T-helper 17 cell (primary cell): ENCODE measurements around the gene CFAP73. TPM values are rescaled to one million over a fixed set of nuclear protein-coding genes. Genes with fewer than 3 reads are reported as not detected.
"Not testable (repeated sequence)": the region's sequence is repeated elsewhere in the genome, so short reads cannot be mapped to it uniquely, and the experiment has no call there.

Source experiments
- ATAC-seq: fragments of 150-1000 bp; cut with Tn5 transposase; 2 replicates; pipeline ENCODE4 v1.10.0; 2021; ENCODE audit warnings: mild to moderate bottlenecking, moderate library complexity
- DNase-seq, 3 donors: peaks; one replicate each; pipeline versions ENCODE4 v3.0.0 to v3.0.0-alpha.2; 2020 to 2021
- H3K9me3 ChIP-seq: one replicate; pipeline ENCODE4 v1.7.0; 2013; ENCODE audit warnings: low read length, mild to moderate bottlenecking; ENCODE audit not compliant: control insufficient read depth, poor library complexity, severe bottlenecking
- H3K27ac Mint-ChIP-seq: one replicate; pipeline ENCODE4 v1.8.0; 2022; ENCODE audit warnings: mild to moderate bottlenecking, moderate library complexity, mixed read lengths
- H3K27me3 Mint-ChIP-seq: one replicate; pipeline ENCODE4 v1.8.0; 2022; ENCODE audit warnings: mixed read lengths
- H3K36me3 Mint-ChIP-seq: one replicate; pipeline ENCODE4 v1.8.0; 2022; ENCODE audit warnings: low read depth, mixed read lengths
- H3K4me1 Mint-ChIP-seq: one replicate; pipeline ENCODE4 v1.8.0; 2022; ENCODE audit warnings: mild to moderate bottlenecking, mixed read lengths
- H3K4me3 Mint-ChIP-seq: one replicate; pipeline ENCODE4 v1.8.0; 2022; ENCODE audit warnings: mild to moderate bottlenecking, moderate library complexity, mixed read lengths
- total RNA-seq, 4 donors: library from RNA in 2 of 4; stranded (reverse) in 2 of 4; gene quantifications; one replicate each; pipeline ENCODE4 v1.2.3 and lab custom pipeline; 2022 to 2026

CFAP73 gene
- total RNA-seq, 2 donors from 2014 or later, result not detected

DNA sequence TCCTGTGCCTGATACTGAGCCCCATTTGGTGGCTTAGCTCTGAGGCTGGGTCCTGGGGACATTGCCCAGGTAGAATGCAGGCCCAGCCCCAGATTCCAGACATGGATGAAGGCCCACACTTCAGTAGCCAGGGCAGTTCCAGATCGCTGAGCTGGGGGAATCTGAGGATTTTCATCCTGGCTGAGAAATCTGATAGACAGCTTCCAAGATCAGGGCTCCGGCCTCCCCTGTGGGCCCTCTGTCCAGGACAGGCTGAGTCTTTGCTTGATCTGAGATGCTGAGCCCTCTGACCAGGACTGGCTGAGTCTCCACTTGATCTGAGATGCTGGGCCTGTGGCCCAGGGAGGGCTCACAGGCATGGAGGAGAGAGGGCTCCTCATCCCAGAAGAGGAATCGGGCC, 10.7 kb upstream of the CFAP73 start:
- Mint-ChIP-seq H3K27me3 (peaks cover 12% of the 10 kb centered on the region), H3K4me3 (no peak overlapping the region), H3K36me3 (no peaks in the 10 kb centered on the region), H3K4me1 (peaks cover 8% of the 10 kb centered on the region), H3K27ac (no peak overlapping the region)
- H3K9me3 ChIP-seq, result no peaks in the 10 kb centered on the region
- DNase-seq (no peak), ATAC-seq (no peak)

DNA sequence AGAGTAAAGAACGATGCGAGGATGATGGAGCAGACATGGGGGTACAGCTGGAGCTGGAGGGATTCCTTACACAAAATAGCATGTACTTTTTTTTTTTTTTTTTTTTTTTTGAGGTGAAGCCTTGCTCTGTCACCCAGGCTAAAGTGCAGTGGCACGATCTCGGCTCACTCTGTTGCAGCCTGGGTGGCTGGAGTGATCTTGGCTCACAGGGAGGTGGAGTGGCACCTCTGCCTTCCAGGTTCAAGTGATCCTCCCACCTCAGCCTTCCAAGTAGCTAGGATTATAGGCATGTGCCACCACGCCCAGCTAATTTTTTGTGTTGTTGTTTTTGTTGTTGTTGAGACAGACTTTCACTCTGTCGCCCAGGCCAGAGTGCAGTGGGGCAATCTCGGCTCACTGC, 8.8 kb upstream of the CFAP73 start:
- Mint-ChIP-seq H3K4me3 (no peak overlapping the region), H3K4me1 (peaks cover 5% of the 10 kb centered on the region), H3K36me3 (no peaks in the 10 kb centered on the region), H3K27ac (no peak overlapping the region), H3K27me3 (peaks cover 12% of the 10 kb centered on the region)
- no peak for DNase-seq
- H3K9me3 ChIP-seq, result no peaks in the 10 kb centered on the region
- no peak for ATAC-seq

DNA sequence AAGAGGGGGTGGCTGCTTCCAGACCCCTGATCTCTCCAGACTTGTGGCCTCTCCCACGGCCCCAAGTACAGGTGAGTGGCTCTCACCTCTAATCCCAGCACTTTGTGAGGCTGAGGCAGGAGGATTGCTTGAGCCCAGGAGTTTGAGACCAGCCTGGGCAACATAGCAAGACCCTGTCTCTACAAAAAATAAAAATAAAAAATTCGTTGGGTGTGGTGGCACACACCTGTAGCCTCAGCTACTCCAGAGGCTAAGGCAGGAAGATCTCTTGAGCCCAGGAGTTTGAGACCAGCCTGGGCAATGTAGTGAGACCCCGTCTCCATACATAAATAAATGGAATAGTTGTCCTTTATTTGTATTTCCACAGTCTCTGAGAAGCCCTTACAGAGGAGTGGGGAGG, 7.8 kb upstream of the CFAP73 start:
- not testable (repeated sequence) for H3K4me3 Mint-ChIP-seq, H3K4me1 Mint-ChIP-seq, H3K27ac Mint-ChIP-seq, ATAC-seq, DNase-seq, H3K36me3 Mint-ChIP-seq, H3K9me3 ChIP-seq, H3K27me3 Mint-ChIP-seq

DNA sequence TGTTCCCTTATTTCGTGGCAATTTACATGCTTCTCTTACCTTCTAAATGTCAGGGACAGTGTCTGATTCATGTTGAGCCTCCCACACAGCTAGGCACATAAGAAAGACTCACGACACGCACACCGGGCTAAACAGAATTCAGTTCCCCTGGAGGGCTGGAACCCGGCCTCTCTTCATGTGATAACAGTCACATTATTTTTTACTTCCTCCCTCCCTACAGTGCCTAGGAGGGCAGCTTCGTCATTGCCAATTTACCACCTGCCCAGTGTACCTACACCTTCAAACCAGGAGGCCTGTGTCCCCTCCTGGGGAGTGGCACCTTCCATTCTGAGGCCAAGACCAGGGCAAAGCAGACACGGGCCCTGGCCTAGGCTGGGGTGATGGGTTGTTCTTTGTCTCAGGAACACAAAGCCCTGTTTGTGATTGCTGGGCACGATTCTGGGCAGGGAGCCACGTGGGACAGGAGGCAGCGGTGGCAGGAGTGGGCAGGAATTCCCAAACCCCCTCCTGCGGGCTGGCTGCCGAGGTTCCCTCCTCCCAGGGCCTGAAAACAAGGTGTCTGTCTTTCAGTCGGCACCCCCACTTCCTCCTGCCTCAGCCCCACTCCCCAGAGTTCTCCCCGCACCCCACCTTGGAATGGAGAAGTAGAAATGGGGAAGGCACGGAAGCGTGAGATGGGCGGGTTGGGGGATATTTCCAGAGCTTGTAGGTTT, 7.2 kb upstream of the CFAP73 start:
- no peak overlapping the region for H3K27ac Mint-ChIP-seq
- no peak overlapping the region for H3K4me3 Mint-ChIP-seq
- no peaks in the 10 kb centered on the region for H3K27me3 Mint-ChIP-seq
- no peaks in the 10 kb centered on the region for H3K36me3 Mint-ChIP-seq
- DNase-seq (no peak), ATAC-seq (no peak)
- no peaks in the 10 kb centered on the region for H3K4me1 Mint-ChIP-seq
- no peaks in the 10 kb centered on the region for H3K9me3 ChIP-seq

DNA sequence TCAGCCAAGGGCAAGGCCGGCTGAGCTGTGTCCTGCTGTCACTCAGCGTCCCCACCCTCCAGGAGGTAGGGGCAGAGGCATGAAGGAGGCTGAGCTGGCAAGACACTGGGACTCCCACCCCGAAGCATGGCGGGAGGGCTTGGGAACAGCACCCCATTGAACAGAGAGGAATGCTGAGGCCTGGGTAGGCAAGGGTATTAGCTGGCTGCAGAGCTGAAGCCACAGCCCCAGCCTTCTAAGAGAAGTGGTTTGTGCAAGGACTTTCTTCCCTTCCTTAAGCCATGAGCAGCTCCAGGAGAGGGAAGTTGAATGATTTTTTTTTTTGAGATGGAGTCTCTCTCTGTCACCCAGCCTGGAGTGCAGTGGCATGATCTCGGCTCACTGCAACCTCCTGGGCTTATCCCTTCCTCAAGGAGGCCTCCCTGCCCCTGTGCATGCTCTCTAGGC, 6.6 kb upstream of the CFAP73 start:
- H3K4me1 Mint-ChIP-seq, result no peaks in the 10 kb centered on the region
- DNase-seq (no peak), ATAC-seq (no peak)
- H3K4me3 Mint-ChIP-seq, result no peak overlapping the region
- no peaks in the 10 kb centered on the region for H3K27me3 Mint-ChIP-seq
- no peak overlapping the region for H3K27ac Mint-ChIP-seq
- H3K9me3 ChIP-seq, result no peaks in the 10 kb centered on the region
- H3K36me3 Mint-ChIP-seq, result no peaks in the 10 kb centered on the region

DNA sequence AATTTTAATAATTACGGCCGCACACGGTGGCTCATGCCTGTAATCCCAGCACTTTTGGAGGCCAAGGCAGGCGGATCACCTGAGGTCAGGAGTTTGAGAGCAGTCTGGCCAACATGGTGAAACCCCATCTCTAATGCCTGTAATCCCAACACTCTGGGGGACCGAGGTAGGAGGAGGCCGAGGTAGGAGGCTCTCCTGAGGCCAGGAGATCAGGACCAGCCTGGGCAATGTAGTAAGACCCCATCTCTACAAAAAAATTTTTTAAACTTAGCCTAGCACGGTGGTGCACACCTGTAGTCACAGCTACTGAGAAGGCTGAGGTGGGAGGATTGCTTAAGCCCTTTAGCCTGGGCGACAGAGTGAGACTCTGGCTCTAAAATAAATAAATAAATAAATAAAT, 5.6 kb upstream of the CFAP73 start:
- ATAC-seq (no peak), DNase-seq (no peak)
- Mint-ChIP-seq H3K27ac (no peak overlapping the region), H3K4me3 (no peak overlapping the region), H3K27me3 (no peaks in the 10 kb centered on the region), H3K36me3 (no peaks in the 10 kb centered on the region), H3K4me1 (no peaks in the 10 kb centered on the region)
- H3K9me3 ChIP-seq, result no peaks in the 10 kb centered on the region

DNA sequence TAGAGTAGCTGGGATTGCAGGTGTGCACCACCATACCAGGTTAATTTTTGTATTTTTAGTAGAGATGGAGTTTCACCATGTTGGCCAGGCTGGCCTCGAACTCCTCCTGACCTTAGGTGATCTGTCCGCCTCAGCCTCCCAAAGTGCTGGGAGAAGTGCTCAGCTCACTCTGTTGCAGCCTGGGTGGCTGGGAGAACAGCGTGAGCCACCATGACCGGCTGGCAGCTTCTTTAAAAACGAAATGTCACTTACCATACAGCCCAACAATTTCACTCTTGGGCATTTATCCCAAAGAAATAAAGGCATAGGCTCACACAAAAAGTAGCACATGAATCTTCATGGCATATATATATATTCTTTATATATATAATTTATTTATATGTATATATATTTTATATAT, 4.7 kb upstream of the CFAP73 start:
- ATAC-seq, result no peak
- Mint-ChIP-seq H3K4me1 (no peaks in the 10 kb centered on the region), H3K27me3 (no peaks in the 10 kb centered on the region), H3K4me3 (no peak overlapping the region), H3K27ac (no peak overlapping the region), H3K36me3 (no peaks in the 10 kb centered on the region)
- no peaks in the 10 kb centered on the region for H3K9me3 ChIP-seq
- DNase-seq, result no peak

DNA sequence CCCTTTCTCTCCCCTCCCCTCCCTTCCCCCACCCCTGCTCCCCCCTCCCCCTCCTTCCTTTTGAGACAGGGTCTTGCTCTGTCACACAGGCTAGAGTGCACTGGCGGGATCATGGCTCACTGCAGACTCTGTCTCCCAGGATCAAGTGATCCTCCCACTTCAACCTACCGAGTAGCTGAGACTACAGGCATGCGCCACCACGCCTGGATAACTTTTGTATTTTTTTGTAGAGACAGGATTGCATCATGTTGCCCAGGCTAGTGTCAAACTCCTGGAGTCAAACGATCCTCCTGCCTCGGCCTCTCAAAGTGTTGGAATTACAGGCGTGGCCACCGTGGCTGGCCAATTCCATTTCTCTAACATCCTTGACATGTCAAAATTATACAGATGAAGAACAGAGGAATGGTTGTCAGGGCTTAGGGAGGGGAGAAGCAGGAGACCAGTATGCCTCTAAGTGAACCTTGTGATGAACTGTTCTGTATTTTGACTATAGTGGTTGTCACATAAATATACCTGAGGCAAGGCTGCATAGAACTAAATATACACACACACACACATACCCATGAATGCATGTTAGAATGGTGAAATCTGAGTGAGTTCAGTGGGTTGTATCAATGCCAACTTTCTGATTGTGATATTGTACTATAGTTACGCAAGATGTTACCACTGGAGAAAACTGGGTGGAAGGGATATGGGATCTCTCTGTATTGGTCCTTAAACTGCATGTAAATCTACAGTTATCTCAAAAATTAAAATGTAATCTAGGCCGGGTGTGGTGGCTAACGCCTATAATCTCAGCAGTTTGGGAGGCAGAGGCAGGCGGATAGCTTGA, 3.6 kb upstream of the CFAP73 start:
- DNase-seq (no peak), ATAC-seq (no peak)
- Mint-ChIP-seq H3K4me1 (peaks cover 2% of the 10 kb centered on the region), H3K27me3 (no peaks in the 10 kb centered on the region), H3K36me3 (no peaks in the 10 kb centered on the region), H3K27ac (no peak overlapping the region), H3K4me3 (no peak overlapping the region)
- no peaks in the 10 kb centered on the region for H3K9me3 ChIP-seq

DNA sequence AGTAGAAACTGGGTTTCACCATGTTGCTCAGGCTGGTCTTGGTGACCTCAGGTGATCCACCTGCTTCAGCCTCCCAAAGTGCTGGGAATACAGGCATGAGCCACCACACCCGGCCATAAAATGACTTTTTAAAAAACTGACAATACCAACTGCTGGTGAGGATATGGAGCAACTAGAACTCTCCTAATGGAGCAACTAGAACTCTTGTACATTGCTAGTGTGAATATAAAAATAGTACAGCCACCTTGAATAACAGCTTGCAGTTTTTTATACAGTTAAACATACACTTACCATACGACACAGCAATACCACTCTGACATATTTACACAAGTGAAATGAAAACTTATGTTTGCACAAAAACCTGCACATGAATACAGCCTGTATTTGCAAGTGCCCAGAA, 2.5 kb upstream of the CFAP73 start:
- Mint-ChIP-seq H3K4me1 (peaks cover 4% of the 10 kb centered on the region), H3K27me3 (peaks cover 2% of the 10 kb centered on the region), H3K36me3 (no peaks in the 10 kb centered on the region), H3K27ac (no peak overlapping the region), H3K4me3 (no peak overlapping the region)
- no peak for DNase-seq
- no peaks in the 10 kb centered on the region for H3K9me3 ChIP-seq
- ATAC-seq, result no peak

DNA sequence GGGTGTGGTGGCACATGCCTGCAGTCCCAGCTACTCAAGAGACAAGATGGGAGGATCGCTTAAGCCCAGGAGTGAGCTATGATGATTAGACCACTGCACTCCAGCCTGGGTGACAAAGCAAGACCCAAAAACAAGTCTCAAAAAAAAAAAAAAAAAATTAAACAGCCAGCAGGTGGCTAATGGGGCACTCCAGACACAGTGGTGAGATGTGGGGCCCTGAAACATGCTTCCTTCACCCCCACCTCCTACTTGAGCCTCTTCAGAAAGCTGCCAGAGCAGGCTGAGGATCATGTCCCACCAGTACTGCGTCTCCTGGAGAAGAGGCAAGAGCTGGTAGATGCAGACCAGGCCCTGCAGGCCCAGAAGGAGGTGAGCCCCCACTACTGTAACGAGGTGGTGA, 2.1 kb downstream of the CFAP73 start:
- ATAC-seq (no peak), DNase-seq (no peak)
- Mint-ChIP-seq H3K4me3 (peak overlapping the region; percentile 86), H3K27ac (peak overlapping the region; percentile 90), H3K4me1 (peaks cover 12% of the 10 kb centered on the region), H3K27me3 (peaks cover 7% of the 10 kb centered on the region), H3K36me3 (no peaks in the 10 kb centered on the region)
- H3K9me3 ChIP-seq, result no peaks in the 10 kb centered on the region

DNA sequence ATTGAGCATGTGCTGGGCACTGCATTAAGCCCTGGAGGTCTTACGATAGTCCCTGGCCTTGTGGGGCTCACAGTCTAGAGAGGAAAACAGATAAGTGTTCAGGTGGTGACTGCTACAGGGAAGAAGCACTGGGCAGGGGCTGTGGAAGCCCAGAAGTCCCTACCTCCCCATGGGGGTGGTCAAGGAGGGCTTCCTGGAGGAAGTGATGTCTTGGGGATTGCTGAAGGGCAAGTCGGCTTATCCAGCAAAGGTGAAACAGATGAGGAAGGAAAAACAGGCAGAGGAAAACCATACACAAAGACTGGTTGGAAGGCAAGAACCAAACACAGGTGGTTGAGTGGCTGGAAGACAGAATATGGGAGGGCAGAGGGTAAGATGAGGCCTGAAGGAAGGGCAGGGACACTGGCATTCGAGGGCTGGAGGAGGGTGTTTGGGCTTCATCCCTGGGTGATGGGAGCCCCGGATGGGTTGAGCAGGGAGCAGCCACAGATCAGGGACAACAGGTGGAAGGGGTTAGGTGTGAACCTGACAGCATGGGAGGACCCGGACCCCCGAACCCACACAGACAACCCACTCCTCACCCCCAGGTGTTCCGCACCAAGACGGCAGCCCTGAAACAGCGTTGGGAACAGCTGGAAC, 2.8 kb downstream of the CFAP73 start:
- peak overlapping the region; percentile 86 for H3K4me3 Mint-ChIP-seq
- H3K4me1 Mint-ChIP-seq, result peaks cover 12% of the 10 kb centered on the region
- peak overlapping the region; percentile 90 for H3K27ac Mint-ChIP-seq
- H3K27me3 Mint-ChIP-seq, result peaks cover 7% of the 10 kb centered on the region
- H3K36me3 Mint-ChIP-seq, result no peaks in the 10 kb centered on the region
- no peak for ATAC-seq
- no peak for DNase-seq
- H3K9me3 ChIP-seq, result no peaks in the 10 kb centered on the region

DNA sequence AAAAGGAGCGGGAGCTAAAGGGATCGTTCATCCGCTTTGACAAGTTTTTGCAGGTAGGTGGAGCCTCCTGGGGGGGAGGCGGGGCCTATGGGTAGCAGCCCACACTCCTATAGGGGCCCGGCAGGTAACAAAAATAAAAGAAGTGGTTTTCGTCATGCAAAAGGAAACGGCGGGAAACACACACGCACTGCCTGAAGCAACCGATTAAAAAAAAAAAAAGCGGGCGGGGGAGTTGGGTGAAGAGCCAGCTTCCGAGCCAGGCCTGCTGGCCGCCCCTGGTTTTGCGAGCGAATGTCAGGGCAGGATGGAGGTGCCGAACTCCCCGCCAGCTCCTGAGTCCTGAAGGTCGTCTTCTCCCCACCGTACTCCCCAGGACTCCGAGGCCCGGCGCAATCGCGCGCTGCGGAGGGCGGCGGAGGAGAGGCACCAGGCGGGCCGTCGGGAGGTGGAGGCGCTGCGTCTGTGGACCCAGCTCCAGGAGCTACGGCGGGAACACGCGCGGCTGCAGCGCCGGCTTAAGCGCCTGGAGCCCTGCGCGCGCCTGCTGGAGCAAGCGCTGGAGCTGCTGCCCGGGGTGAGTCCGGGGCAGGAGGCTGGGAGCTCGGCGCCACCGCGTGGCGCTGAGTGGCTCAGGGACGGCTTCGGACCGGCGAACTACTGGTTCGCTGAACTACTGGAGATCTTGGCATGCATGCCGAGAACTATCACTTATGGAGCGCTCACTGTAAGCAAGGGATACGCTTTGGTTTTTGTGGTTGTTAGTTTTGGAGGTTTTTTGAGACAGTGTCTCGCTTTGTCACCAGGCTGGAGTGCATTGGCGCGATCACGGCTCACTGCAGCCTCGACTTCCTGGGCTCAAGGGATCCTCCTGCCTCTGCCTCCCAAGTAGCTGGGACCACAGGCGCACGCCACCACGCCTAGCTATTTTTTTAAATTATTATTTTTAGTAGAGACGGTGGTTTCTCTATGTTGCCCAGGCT, 3.6 kb downstream of the CFAP73 start:
- H3K9me3 ChIP-seq, result no peaks in the 10 kb centered on the region
- peak; percentile 92 for ATAC-seq
- H3K27me3 Mint-ChIP-seq, result peaks cover 7% of the 10 kb centered on the region
- peak overlapping the region; percentile 90 for H3K27ac Mint-ChIP-seq
- DNase-seq, result peak; percentile 40 to 59 (median 42)
- H3K4me3 Mint-ChIP-seq, result peak overlapping the region; percentile 86
- peaks cover 12% of the 10 kb centered on the region for H3K4me1 Mint-ChIP-seq
- H3K36me3 Mint-ChIP-seq, result no peaks in the 10 kb centered on the region
